Liver (tissue), 9 donors: Measurements from ENCODE around the gene SF3B3. TPM values are rescaled to one million over a fixed set of nuclear protein-coding genes. Genes with fewer than 3 reads are reported as not detected.
A peak's percentile ranks its signal among the peaks of the same experiment; 100 is the strongest.

Source experiments
- DNase-seq: peaks from one replicate; pipeline ENCODE4 v3.0.0-alpha.2; 2017; ENCODE audit warnings: low spot score
- H3K27ac ChIP-seq, 2 donors: one replicate each; pipeline ENCODE4 v1.7.0; 2013; ENCODE audit warnings: inconsistent platforms in 2 of 2, low read length in 2 of 2, control low read depth in 1 of 2, low read depth in 1 of 2, mild to moderate bottlenecking in 1 of 2
- H3K27me3 ChIP-seq, 4 donors: one replicate each; pipeline versions ENCODE4 v1.6.1 to v1.7.0; 2013; ENCODE audit warnings: low read length in 3 of 4, inconsistent platforms in 1 of 4, mild to moderate bottlenecking in 1 of 4, moderate library complexity in 1 of 4; ENCODE audit not compliant: control insufficient read depth in 4 of 4, insufficient read depth in 4 of 4
- H3K36me3 ChIP-seq, 4 donors: one replicate each; pipeline versions ENCODE4 v1.6.1 to v1.7.0; 2013; ENCODE audit warnings: low read length in 3 of 4, mild to moderate bottlenecking in 3 of 4, low read depth in 1 of 4, moderate library complexity in 1 of 4; ENCODE audit not compliant: control insufficient read depth in 4 of 4, insufficient read depth in 3 of 4
- H3K4me1 ChIP-seq, 4 donors: one replicate each; pipeline versions ENCODE4 v1.6.1 to v1.7.0; 2013; ENCODE audit warnings: low read length in 3 of 4, mild to moderate bottlenecking in 3 of 4, moderate library complexity in 1 of 4; ENCODE audit not compliant: control insufficient read depth in 4 of 4, insufficient read depth in 4 of 4
- H3K4me3 ChIP-seq, 3 donors: one replicate each; pipeline versions ENCODE4 v1.6.1 to v1.7.0; 2013; ENCODE audit warnings: low read length in 3 of 3, control low read depth in 1 of 3, low read depth in 1 of 3, mild to moderate bottlenecking in 1 of 3
- H3K9ac ChIP-seq, 2 donors: one replicate each; pipeline ENCODE4 v1.7.0; 2013; ENCODE audit warnings: low read length in 2 of 2, mild to moderate bottlenecking in 2 of 2, moderate library complexity in 2 of 2, control low read depth in 1 of 2, low read depth in 1 of 2
- H3K9me3 ChIP-seq, 4 donors: one replicate each; pipeline versions ENCODE4 v1.6.1 to v1.7.0; 2013; ENCODE audit warnings: low read length in 3 of 4; ENCODE audit not compliant: control insufficient read depth in 4 of 4
- ATF3 ChIP-seq: IDR thresholded peaks from 2 replicates; pipeline ENCODE4 v1.6.1; 2016; ENCODE audit warnings: antibody characterized with exemption
- CTCF ChIP-seq: fragments of 150-350 bp; IDR thresholded peaks from 2 replicates; pipeline ENCODE4 v1.5.1; 2017; ENCODE audit warnings: improper control_type of control experiment, low read depth, low read length; ENCODE audit not compliant: missing input control
- EGR1 ChIP-seq, 2 donors: IDR thresholded peaks; 2 replicates each; pipeline ENCODE4 v1.6.1; 2016 to 2018; ENCODE audit warnings: antibody characterized with exemption in 2 of 2, low read depth in 2 of 2
- FOXA1 ChIP-seq: IDR thresholded peaks from 2 replicates; pipeline ENCODE4 v1.6.1; 2016; ENCODE audit warnings: antibody characterized with exemption
- FOXA2 ChIP-seq: IDR thresholded peaks from 2 replicates; pipeline ENCODE4 v1.6.1; 2016; ENCODE audit warnings: antibody characterized with exemption
- GABPA ChIP-seq, 2 donors: IDR thresholded peaks in 1 of 2; conservative IDR thresholded peaks in 1 of 2; 2 replicates each; pipeline ENCODE4 v1.6.1; 2016; ENCODE audit warnings: antibody characterized with exemption in 2 of 2, mild to moderate bottlenecking in 1 of 2, moderate library complexity in 1 of 2
- HNF4A ChIP-seq, 2 donors: conservative IDR thresholded peaks; 2 replicates each; pipeline ENCODE4 v1.6.1; 2016; ENCODE audit warnings: antibody characterized with exemption in 2 of 2, mild to moderate bottlenecking in 2 of 2
- HNF4G ChIP-seq: IDR thresholded peaks from 2 replicates; pipeline ENCODE4 v1.6.1; 2016; ENCODE audit warnings: antibody characterized with exemption
- JUND ChIP-seq, 2 donors: IDR thresholded peaks; 2 replicates each; pipeline ENCODE4 v1.6.1; 2016; ENCODE audit warnings: antibody characterized with exemption in 2 of 2
- MAX ChIP-seq: IDR thresholded peaks from 2 replicates; pipeline ENCODE4 v1.6.1; 2016; ENCODE audit warnings: antibody characterized with exemption
- NR2F2 ChIP-seq: IDR thresholded peaks from 2 replicates; pipeline ENCODE4 v1.6.1; 2016; ENCODE audit warnings: antibody characterized with exemption
- RAD21 ChIP-seq, 2 donors: IDR thresholded peaks; 2 replicates each; pipeline ENCODE4 v1.6.1; 2016; ENCODE audit warnings: antibody characterized with exemption in 2 of 2, mild to moderate bottlenecking in 2 of 2
- REST ChIP-seq: IDR thresholded peaks from 2 replicates; pipeline ENCODE4 v1.6.1; 2016; ENCODE audit warnings: antibody characterized with exemption, mild to moderate bottlenecking
- RXRA ChIP-seq, 2 donors: IDR thresholded peaks; 2 replicates each; pipeline ENCODE4 v1.6.1; 2017 to 2018; ENCODE audit warnings: antibody characterized with exemption in 2 of 2, mild to moderate bottlenecking in 1 of 2
- SP1 ChIP-seq: IDR thresholded peaks from 2 replicates; pipeline ENCODE4 v1.6.1; 2018; ENCODE audit warnings: antibody characterized with exemption, mild to moderate bottlenecking
- TAF1 ChIP-seq: conservative IDR thresholded peaks from 2 replicates; pipeline ENCODE4 v1.6.1; 2016; ENCODE audit warnings: antibody characterized with exemption, mild to moderate bottlenecking
- YY1 ChIP-seq: IDR thresholded peaks from 2 replicates; pipeline ENCODE4 v1.6.1; 2016; ENCODE audit warnings: antibody characterized with exemption, mild to moderate bottlenecking
- ZBTB33 ChIP-seq: IDR thresholded peaks from 2 replicates; pipeline ENCODE4 v1.6.1; 2016; ENCODE audit warnings: antibody characterized with exemption
- WGBS: extraction: QIAGEN DNeasy Blood & Tissue Kit; methylation state at CpG from one replicate; pipeline ENCODE4 v1.1.7; 2013; 5-methylcytosine and 5-hydroxymethylcytosine counted together
- polyA plus RNA-seq, 2 donors: library from polyadenylated mRNA; stranded (reverse) in 1 of 2; unstranded in 1 of 2; fragments of 200-250 nt in 1 of 2; fragments of >200 nt in 1 of 2; fragmentation: Nextera tagmentation in 1 of 2; extraction: Ambion mirVana in 1 of 2; gene quantifications; one replicate each; pipeline versions ENCODE4 v1.2.1 to v1.2.3, GENCODE V29; 2013 to 2015
- total RNA-seq, 2 donors: library from RNA; depleted of rRNA; stranded (reverse); fragments of >200 nt; gene quantifications; one replicate each; pipeline ENCODE4 v1.2.3, GENCODE V29; 2014
- donor health status: healthy.
- donor health status: healthy.
- donor health status: healthy.
- donor health status: healthy.
- donor health status: healthy.

Gene SF3B3
- total and polyA plus RNA-seq, 4 donors: 38.9 to 77.8 (median 53.2) TPM

GRCh38 chr16:70571623-70572022 lies 48.0 kb downstream of the SF3B3 start:
- TF ChIP-seq EGR1 (IDR thresholded peaks at IDR 0.05; ENCODE audit: low read depth in 2 of 2) (no peak), MAX (no peak), FOXA2 (no peak), YY1 (no peak), JUND (IDR thresholded peaks at IDR 0.05) (no peak), NR2F2 (no peak), RXRA (IDR thresholded peaks at IDR 0.05) (no peak), SP1 (no peak), GABPA (IDR thresholded peaks at IDR 0.05 in 1 of 2, conservative IDR thresholded peaks at IDR 0.05 in 1 of 2) (no peak), ATF3 (no peak), REST (no peak), FOXA1 (no peak), RAD21 (IDR thresholded peaks at IDR 0.05) (no peak), HNF4A (conservative IDR thresholded peaks at IDR 0.05) (no peak), ZBTB33 (no peak), HNF4G (no peak), CTCF (no peak), TAF1 (no peak)
- no peak overlapping the region for H3K4me3 ChIP-seq
- H3K9ac ChIP-seq: no peak overlapping the region
- peaks cover 17 to 68% (median 59%) of the 10 kb centered on the region in 4 donors for H3K36me3 ChIP-seq
- H3K4me1 ChIP-seq: peaks cover 0 to 4% (median 3%) of the 10 kb centered on the region in 4 donors
- peak overlapping the region in 1 of 2 donors; percentile 3 for H3K27ac ChIP-seq
- DNase-seq: no peak
- H3K27me3 ChIP-seq: no peaks in the 10 kb centered on the region
- H3K9me3 ChIP-seq: no peaks in the 10 kb centered on the region
- 93% methylated on average over 8 of the region's 8 CpGs for WGBS
